IPS-18c (cell line): ENCODE data around the gene PTGFRN.

Source experiments
- H3K4me3 ChIP-seq: 2 replicates; pipeline ENCODE4 v1.7.0; 2013; ENCODE audit warnings: low read depth, mild to moderate bottlenecking, low read length, moderate library complexity; ENCODE audit not compliant: insufficient read depth
- H3K9me3 ChIP-seq: one replicate; pipeline ENCODE4 v1.6.1; 2013; ENCODE audit warnings: mild to moderate bottlenecking, low read length, moderate library complexity; ENCODE audit not compliant: control insufficient read depth, insufficient read depth

The PTGFRN gene

GRCh38 chr1:116948642-116949041 is 38.9 kb downstream of the PTGFRN start:
- H3K4me3 ChIP-seq, result no peak overlapping the region
- no peaks in the 10 kb centered on the region for H3K9me3 ChIP-seq

DNA sequence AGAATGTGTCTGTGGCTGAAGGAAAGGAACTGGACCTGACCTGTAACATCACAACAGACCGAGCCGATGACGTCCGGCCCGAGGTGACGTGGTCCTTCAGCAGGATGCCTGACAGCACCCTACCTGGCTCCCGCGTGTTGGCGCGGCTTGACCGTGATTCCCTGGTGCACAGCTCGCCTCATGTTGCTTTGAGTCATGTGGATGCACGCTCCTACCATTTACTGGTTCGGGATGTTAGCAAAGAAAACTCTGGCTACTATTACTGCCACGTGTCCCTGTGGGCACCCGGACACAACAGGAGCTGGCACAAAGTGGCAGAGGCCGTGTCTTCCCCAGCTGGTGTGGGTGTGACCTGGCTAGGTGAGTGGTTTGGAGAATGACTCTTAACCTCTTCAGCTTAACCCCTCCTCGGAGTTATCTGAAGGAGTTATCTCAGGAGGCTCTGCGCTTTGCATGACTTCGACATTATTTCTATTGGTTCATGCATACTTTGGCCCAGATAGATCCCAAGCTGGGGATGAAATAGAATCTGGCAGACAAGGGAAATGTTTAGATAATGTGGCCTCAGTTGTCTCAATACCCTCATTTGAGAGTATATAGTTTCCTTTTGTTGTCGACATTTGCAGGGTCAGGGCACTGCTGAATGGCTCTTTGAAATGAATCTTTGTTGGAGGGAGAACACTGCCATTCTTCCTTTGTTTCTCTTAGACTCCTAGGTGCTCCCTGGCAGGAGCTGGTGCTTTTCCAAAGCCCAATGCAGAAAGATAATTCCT is 39.7 kb downstream of the PTGFRN start:
- H3K4me3 ChIP-seq, result no peak overlapping the region
- H3K9me3 ChIP-seq, result no peaks in the 10 kb centered on the region

DNA sequence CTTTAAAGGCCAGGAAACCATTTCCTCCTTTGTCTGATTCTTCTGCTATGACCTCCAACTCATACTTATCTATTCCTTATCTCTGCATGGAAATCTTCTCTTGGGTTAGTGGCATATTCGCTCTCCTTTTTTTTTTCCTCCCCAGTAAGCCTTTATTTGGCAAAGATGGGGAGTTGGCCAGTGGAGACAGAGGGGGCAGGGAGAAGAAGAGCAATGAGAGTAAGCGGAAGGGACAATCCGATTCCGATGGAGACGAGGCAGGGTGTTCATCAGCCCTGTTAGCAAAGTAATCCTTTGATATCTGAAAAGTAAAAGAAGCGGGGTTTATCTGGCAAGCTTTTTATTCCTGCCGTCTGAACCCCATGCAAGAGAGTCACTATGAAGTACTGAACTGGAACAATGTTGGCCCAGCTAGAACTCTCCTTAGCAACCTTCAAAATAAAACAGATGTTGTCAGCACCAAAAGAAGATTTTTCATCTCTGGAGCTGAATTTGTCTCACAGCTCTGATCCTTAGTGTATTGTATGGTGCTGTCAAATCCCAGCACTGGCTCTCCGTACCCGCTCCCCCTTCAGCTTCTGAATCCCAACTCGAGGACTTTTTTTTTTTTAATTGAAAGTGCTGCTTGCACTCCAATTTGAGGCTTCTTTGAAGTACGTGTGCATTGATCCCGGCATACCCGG is 40.9 kb downstream of the PTGFRN start:
- H3K9me3 ChIP-seq, result no peaks in the 10 kb centered on the region
- H3K4me3 ChIP-seq, result no peak overlapping the region

DNA sequence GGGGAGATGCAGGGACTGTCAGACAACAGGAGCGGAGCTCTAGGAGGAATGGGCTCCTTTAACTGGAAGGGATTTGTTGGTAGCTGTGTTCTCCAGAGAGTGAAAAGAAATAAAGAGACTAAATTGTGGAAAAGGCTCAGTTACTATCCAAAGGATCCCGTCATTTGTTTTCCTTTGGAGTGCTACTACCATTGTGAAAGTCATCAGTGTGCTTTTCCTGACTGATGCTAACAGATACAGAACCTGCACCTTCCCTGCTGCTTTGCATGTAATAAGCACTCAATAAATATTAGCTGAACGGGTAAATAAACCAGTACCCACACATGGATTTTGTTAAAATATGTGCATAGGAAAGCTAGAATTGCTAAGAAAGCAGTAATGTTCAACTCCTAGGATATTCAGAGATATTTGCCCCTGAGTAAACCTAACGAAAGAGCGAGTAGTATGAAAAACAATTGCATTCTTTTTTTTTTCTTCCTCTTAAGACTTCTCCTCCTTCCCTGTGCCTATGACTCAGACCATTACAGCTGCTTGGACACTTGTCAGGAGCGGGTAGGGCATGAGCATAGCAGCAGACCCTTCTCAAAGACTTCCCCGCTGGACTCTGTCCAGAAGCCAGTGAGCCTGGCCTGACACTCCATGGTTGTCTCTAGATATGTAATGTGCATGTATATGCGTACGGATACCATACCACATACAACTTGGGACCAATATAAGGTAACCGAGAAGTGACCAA is 41.7 kb downstream of the PTGFRN start:
- Histone ChIP-seq H3K4me3 (no peak overlapping the region), H3K9me3 (no peaks in the 10 kb centered on the region)

- no peak overlapping the region for H3K4me3 ChIP-seq
- no peaks in the 10 kb centered on the region for H3K9me3 ChIP-seq
Measured at GRCh38 chr1:116952738-116953275, 43.1 kb downstream of the PTGFRN start.

GRCh38 chr1:116954440-116954839 is 44.7 kb downstream of the PTGFRN start:
- H3K4me3 ChIP-seq, result no peak overlapping the region
- no peaks in the 10 kb centered on the region for H3K9me3 ChIP-seq

DNA sequence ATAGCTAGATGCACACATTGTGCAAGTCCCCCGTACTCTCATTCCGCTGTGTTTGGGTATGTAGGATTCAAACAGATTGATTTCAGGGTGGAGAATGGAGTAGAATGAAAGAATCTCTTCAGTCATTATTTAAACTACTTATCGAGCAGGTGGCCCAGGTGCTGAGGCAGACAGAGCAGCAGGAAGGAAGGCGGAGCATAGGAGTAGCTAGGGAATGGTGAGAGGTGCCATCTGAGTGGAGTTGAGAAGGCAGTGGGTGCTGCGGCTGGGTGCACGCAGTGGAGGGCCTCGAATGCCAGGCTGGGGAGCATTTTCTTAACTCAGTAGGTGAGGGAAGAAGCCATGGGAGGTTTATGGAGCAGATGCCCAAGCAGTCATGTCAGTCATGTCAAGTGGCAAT is 46.7 kb downstream of the PTGFRN start:
- no peak overlapping the region for H3K4me3 ChIP-seq
- no peaks in the 10 kb centered on the region for H3K9me3 ChIP-seq

DNA sequence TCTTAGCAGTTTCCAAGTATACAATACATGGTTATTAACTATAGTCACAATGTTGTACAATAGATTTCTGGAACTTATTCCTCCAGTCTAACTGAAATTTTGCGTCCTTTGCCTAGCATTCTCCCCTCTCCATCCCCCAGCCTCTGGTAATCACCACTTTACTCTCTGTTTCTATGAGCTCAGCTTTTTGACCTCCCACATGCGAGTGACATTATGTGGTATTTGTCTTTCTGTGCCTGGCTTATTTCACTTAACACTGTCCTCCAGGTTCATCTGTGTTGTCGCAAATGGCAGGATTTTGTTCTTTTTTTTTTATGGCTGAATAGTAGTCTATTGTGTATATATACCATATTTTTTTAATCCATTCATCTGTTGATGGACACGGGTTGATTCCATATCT is 47.9 kb downstream of the PTGFRN start:
- Histone ChIP-seq H3K9me3 (no peaks in the 10 kb centered on the region), H3K4me3 (no peak overlapping the region)

DNA sequence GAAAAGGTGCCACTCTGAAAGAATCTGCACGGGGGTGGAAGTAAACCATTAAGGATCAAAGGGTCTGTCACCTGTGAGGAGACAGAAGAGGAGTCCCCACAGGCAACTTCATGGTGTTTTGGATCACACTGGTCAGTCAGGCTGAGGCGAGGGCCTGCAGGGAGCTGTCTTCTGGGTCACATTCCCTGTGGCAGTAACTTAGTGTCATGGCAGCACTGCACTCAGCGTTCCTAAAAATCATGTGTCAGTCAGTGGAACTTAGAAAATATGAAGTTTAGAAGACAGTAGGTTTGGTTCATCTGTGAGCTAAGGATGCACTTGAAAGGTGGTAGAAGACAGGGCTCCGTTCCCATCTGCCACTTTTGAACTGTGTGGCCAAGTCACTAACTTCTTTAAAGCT is 48.4 kb downstream of the PTGFRN start:
- H3K9me3 ChIP-seq, result no peaks in the 10 kb centered on the region
- no peak overlapping the region for H3K4me3 ChIP-seq

GRCh38 chr1:116958977-116959376 is 49.3 kb downstream of the PTGFRN start:
- no peak overlapping the region for H3K4me3 ChIP-seq
- H3K9me3 ChIP-seq, result no peaks in the 10 kb centered on the region

- Histone ChIP-seq H3K4me3 (no peak overlapping the region), H3K9me3 (no peaks in the 10 kb centered on the region)
Measured at GRCh38 chr1:116961606-116962005, 51.9 kb downstream of the PTGFRN start.

DNA sequence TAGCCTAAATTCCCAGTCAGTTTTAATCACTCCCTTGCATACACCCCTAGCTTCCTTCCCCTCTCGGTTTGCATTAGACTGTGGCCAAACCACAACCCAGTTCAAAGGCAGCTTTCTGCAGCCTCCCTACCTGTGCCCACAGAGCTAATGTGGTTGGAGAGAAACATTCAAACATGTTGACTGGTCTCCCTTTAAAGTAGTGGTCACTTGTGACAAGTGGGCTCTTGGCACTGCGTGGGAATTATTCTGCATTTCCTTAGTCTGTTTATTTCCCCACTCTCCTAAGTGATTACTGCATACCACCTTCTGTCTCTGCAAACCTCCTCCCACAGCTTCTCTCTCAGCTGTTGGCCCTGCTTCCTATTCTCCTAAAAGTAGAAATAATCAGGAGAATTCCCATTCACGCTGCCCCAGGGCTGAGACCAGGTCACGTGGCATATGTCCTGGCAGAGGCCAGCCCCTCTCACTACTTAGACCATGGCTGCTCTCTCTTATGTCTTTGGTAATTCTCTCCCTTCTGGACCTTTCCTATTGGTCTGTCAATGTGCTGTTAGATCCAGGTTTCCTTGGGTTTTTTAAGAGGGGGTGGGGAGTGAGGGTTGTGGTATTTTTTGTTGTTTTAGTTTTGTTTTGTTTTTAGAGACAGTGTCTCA is 53.4 kb downstream of the PTGFRN start:
- H3K9me3 ChIP-seq, result no peaks in the 10 kb centered on the region
- no peak overlapping the region for H3K4me3 ChIP-seq

- Histone ChIP-seq H3K9me3 (no peaks in the 10 kb centered on the region), H3K4me3 (no peak overlapping the region)
Measured at GRCh38 chr1:116966791-116967190, 57.1 kb downstream of the PTGFRN start.

GRCh38 chr1:116968724-116969123 is 59.0 kb downstream of the PTGFRN start:
- H3K9me3 ChIP-seq, result no peaks in the 10 kb centered on the region
- no peak overlapping the region for H3K4me3 ChIP-seq

GRCh38 chr1:116971258-116971860 is 61.6 kb downstream of the PTGFRN start:
- Histone ChIP-seq H3K4me3 (no peak overlapping the region), H3K9me3 (peaks cover 6% of the 10 kb centered on the region)

GRCh38 chr1:116971965-116972673 is 62.4 kb downstream of the PTGFRN start:
- peaks cover 6% of the 10 kb centered on the region for H3K9me3 ChIP-seq
- H3K4me3 ChIP-seq, result no peak overlapping the region
